ENCODE measurements around the gene FZR1. TPM values are rescaled to one million over a fixed set of nuclear protein-coding genes. Genes with fewer than 3 reads are reported as not detected.

The FZR1 gene
- total RNA-seq, 1 donor from 2014 or later = 16.4 TPM

DNA sequence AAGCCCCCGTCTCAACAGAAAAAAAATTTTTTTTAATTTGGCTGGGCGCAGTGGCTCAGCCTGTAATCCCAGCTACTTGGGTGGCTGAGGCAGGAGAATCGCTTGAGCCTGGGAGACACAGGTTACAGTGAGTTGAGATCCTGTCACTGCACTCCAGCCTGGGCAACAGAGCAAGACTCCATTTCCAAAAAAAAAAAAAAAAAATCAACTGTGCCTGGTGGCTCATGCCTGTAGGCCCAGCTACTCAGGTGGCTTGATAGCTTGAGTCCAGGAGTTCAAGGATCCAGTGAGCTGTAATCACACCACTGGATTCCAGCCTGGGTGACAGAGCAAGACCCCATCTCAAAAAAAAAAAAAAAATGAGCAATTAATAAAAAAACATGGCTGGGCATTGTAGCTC lies 4.3 kb upstream of the FZR1 start:
- Histone ChIP-seq H3K79me2 (ENCODE audit: low read depth) (peaks cover 31% of the 10 kb centered on the region), H3K36me3 (no peaks in the 10 kb centered on the region), H3K27ac (no peak overlapping the region), H3K9ac (no peak overlapping the region), H2AFZ (replicated peaks) (no peak overlapping the region), H3K4me2 (no peak overlapping the region), H3K9me3 (ENCODE audit: low read depth) (no peaks in the 10 kb centered on the region), H3F3A (ENCODE audit: low read depth) (peaks cover 8% of the 10 kb centered on the region), H3K27me3 (no peaks in the 10 kb centered on the region), H3K4me3 (no peak overlapping the region), H4K20me1 (ENCODE audit: low read depth) (peaks cover 3% of the 10 kb centered on the region), H3K4me1 (peaks cover 10% of the 10 kb centered on the region)
- Mint-ChIP-seq H3K27me3 (ENCODE audit: insufficient read depth, low read depth) (peaks cover 2% of the 10 kb centered on the region), H3K36me3 (peaks cover 5% of the 10 kb centered on the region), H3K9me3 (no peaks in the 10 kb centered on the region), H3K4me1 (peaks cover 26% of the 10 kb centered on the region), H3K27ac (no peak overlapping the region), H3K4me3 (no peak overlapping the region)
- TF ChIP-seq EZH2phosphoT487 (IDR thresholded peaks at IDR 0.05) (no peak), EZH2 (IDR thresholded peaks at IDR 0.05) (no peak)
- TF ChIP-seq, protein P1, sequence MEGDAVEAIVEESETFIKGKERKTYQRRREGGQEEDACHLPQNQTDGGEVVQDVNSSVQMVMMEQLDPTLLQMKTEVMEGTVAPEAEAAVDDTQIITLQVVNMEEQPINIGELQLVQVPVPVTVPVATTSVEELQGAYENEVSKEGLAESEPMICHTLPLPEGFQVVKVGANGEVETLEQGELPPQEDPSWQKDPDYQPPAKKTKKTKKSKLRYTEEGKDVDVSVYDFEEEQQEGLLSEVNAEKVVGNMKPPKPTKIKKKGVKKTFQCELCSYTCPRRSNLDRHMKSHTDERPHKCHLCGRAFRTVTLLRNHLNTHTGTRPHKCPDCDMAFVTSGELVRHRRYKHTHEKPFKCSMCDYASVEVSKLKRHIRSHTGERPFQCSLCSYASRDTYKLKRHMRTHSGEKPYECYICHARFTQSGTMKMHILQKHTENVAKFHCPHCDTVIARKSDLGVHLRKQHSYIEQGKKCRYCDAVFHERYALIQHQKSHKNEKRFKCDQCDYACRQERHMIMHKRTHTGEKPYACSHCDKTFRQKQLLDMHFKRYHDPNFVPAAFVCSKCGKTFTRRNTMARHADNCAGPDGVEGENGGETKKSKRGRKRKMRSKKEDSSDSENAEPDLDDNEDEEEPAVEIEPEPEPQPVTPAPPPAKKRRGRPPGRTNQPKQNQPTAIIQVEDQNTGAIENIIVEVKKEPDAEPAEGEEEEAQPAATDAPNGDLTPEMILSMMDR (IDR thresholded peaks at IDR 0.05) = no peak
- DNase-seq (ENCODE audit: low spot score) = no peak

- no peak overlapping the region for H3K27ac Mint-ChIP-seq
- H3F3A ChIP-seq (ENCODE audit: low read depth) = peaks cover 8% of the 10 kb centered on the region
Measured at GRCh38 chr19:3503036-3503572, 3.0 kb upstream of the FZR1 start.

GRCh38 chr19:3504735-3505134 lies 1.4 kb upstream of the FZR1 start:
- H3K27me3 Mint-ChIP-seq (ENCODE audit: insufficient read depth, low read depth) = peaks cover 8% of the 10 kb centered on the region
- H3K9ac ChIP-seq = no peak overlapping the region
- H3K36me3 Mint-ChIP-seq = peaks cover 6% of the 10 kb centered on the region
- H3K36me3 ChIP-seq = no peaks in the 10 kb centered on the region
- TF ChIP-seq EZH2phosphoT487 (IDR thresholded peaks at IDR 0.05) = no peak
- TF ChIP-seq EZH2 (IDR thresholded peaks at IDR 0.05) = no peak
- TF ChIP-seq, protein P1 (IDR thresholded peaks at IDR 0.05) = no peak
- peak overlapping the region; percentile 48 for H3K27ac Mint-ChIP-seq
- no peak overlapping the region for H3K4me2 ChIP-seq
- H2AFZ ChIP-seq (replicated peaks) = no peak overlapping the region
- H3K4me1 ChIP-seq = peaks cover 13% of the 10 kb centered on the region
- no peaks in the 10 kb centered on the region for H3K9me3 Mint-ChIP-seq
- no peak overlapping the region for H3K27ac ChIP-seq
- no peaks in the 10 kb centered on the region for H3K9me3 ChIP-seq (ENCODE audit: low read depth)
- DNase-seq (ENCODE audit: low spot score) = no peak
- peaks cover 40% of the 10 kb centered on the region for H3K79me2 ChIP-seq (ENCODE audit: low read depth)
- peak overlapping the region; percentile 94 for H3K4me3 Mint-ChIP-seq
- peaks cover 41% of the 10 kb centered on the region for H3K4me1 Mint-ChIP-seq
- peaks cover 8% of the 10 kb centered on the region for H3F3A ChIP-seq (ENCODE audit: low read depth)
- peaks cover 32% of the 10 kb centered on the region for H4K20me1 ChIP-seq (ENCODE audit: low read depth)
- no peak overlapping the region for H3K4me3 ChIP-seq
- no peaks in the 10 kb centered on the region for H3K27me3 ChIP-seq

More at GRCh38 chr19:3503036-3503572, 3.0 kb upstream of the FZR1 start:
- Mint-ChIP-seq H3K4me3 (no peak overlapping the region), H3K9me3 (no peaks in the 10 kb centered on the region), H3K36me3 (no peaks in the 10 kb centered on the region), H3K4me1 (peaks cover 34% of the 10 kb centered on the region), H3K27me3 (ENCODE audit: insufficient read depth, low read depth) (peaks cover 7% of the 10 kb centered on the region)
- no peak overlapping the region for H3K27ac ChIP-seq
- no peaks in the 10 kb centered on the region for H3K36me3 ChIP-seq
- TF ChIP-seq EZH2 (IDR thresholded peaks at IDR 0.05) (no peak), EZH2phosphoT487 (IDR thresholded peaks at IDR 0.05) (no peak)
- H2AFZ ChIP-seq (replicated peaks) = no peak overlapping the region
- H3K4me3 ChIP-seq = no peak overlapping the region
- peaks cover 40% of the 10 kb centered on the region for H3K79me2 ChIP-seq (ENCODE audit: low read depth)
- no peak for DNase-seq (ENCODE audit: low spot score)
- H3K9ac ChIP-seq = no peak overlapping the region
- H3K4me2 ChIP-seq = no peak overlapping the region
- no peaks in the 10 kb centered on the region for H3K9me3 ChIP-seq (ENCODE audit: low read depth)
- H3K27me3 ChIP-seq = no peaks in the 10 kb centered on the region
- H4K20me1 ChIP-seq (ENCODE audit: low read depth) = peaks cover 16% of the 10 kb centered on the region
- peaks cover 17% of the 10 kb centered on the region for H3K4me1 ChIP-seq
